Measurements from ENCODE around the gene DALRD3.

DALRD3 gene

GRCh38 chr3:49006408-49007067 is 11.8 kb downstream of the DALRD3 start:
- DNase-seq = peak; percentile 40 to 85
- peak overlapping the region; percentile 92 to 97 for H3K27ac ChIP-seq
- H3K4me3 ChIP-seq = peak overlapping the region; percentile 72 to 77
- TF ChIP-seq CTCF (IDR thresholded peaks at IDR 0.05) = no peak
- peaks cover 0 to 18% (median 17%) of the 10 kb centered on the region in 4 donors for H3K4me1 ChIP-seq
- H3K36me3 ChIP-seq = peaks cover 0 to 38% (median 6%) of the 10 kb centered on the region in 3 donors
- no peaks in the 10 kb centered on the region for H3K9me3 ChIP-seq
- no peaks in the 10 kb centered on the region for H3K27me3 ChIP-seq
- intact Hi-C loops (cut with DNase I; ENCODE audit: low total_unique reads) = no loop called here

- no peak for TF ChIP-seq CTCF (IDR thresholded peaks at IDR 0.05)
- Histone ChIP-seq H3K4me1 (peaks cover 0 to 18% (median 17%) of the 10 kb centered on the region in 4 donors), H3K27ac (peak overlapping the region; percentile 92 to 97), H3K9me3 (no peaks in the 10 kb centered on the region), H3K36me3 (peaks cover 0 to 39% (median 6%) of the 10 kb centered on the region in 3 donors), H3K4me3 (peak overlapping the region; percentile 72 to 77), H3K27me3 (no peaks in the 10 kb centered on the region)
- intact Hi-C loops (cut with DNase I; ENCODE audit: low total_unique reads) = no loop called here
- DNase-seq = no peak
Measured at GRCh38 chr3:49005998-49006397, 12.4 kb downstream of the DALRD3 start.

- peaks cover 0 to 40% (median 6%) of the 10 kb centered on the region in 3 donors for H3K36me3 ChIP-seq
- no peak for TF ChIP-seq CTCF (IDR thresholded peaks at IDR 0.05)
- intact Hi-C loops (cut with DNase I; ENCODE audit: low total_unique reads) = no loop called here
- peak overlapping the region in 1 of 2 donors; percentile 97 for H3K27ac ChIP-seq
- H3K4me3 ChIP-seq = no peak overlapping the region
- H3K27me3 ChIP-seq = no peaks in the 10 kb centered on the region
- no peak for DNase-seq
- no peaks in the 10 kb centered on the region for H3K9me3 ChIP-seq
- H3K4me1 ChIP-seq = peaks cover 0 to 18% (median 17%) of the 10 kb centered on the region in 4 donors
Measured at GRCh38 chr3:49005303-49005680, 13.1 kb downstream of the DALRD3 start.

GRCh38 chr3:49004352-49005302 is 13.8 kb downstream of the DALRD3 start:
- TF ChIP-seq CTCF (IDR thresholded peaks at IDR 0.05) = no peak
- Histone ChIP-seq H3K27ac (no peak overlapping the region), H3K27me3 (no peaks in the 10 kb centered on the region), H3K36me3 (peaks cover 0 to 40% (median 6%) of the 10 kb centered on the region in 3 donors), H3K4me3 (no peak overlapping the region), H3K4me1 (peaks cover 0 to 18% (median 17%) of the 10 kb centered on the region in 4 donors), H3K9me3 (no peaks in the 10 kb centered on the region)
- DNase-seq = no peak
- intact Hi-C loops (cut with DNase I; ENCODE audit: low total_unique reads) = no loop called here

GRCh38 chr3:49001155-49001554 is 17.2 kb downstream of the DALRD3 start:
- H3K27ac ChIP-seq = no peak overlapping the region
- TF ChIP-seq CTCF (IDR thresholded peaks at IDR 0.05) = no peak
- intact Hi-C loops (cut with DNase I; ENCODE audit: low total_unique reads) = no loop called here
- no peak for DNase-seq
- peaks cover 0 to 64% (median 14%) of the 10 kb centered on the region in 3 donors for H3K36me3 ChIP-seq
- H3K4me1 ChIP-seq = peaks cover 0 to 3% (median 2%) of the 10 kb centered on the region in 4 donors
- no peaks in the 10 kb centered on the region for H3K27me3 ChIP-seq
- no peaks in the 10 kb centered on the region for H3K9me3 ChIP-seq
- H3K4me3 ChIP-seq = no peak overlapping the region

Measured in tibial artery (tissue), 4 donors.